NB4 (cell line): ENCODE data around the gene ITGA8.

Experiments used
- MYC ChIP-seq: IDR thresholded peaks from 2 replicates; pipeline ENCODE4 v1.6.1; 2011; ENCODE audit warnings: low read depth, low read length
- TF ChIP-seq, protein P1 (sequence below): IDR thresholded peaks from one replicate; pipeline ENCODE4 v1.5.1; 2012; ENCODE audit warnings: low read depth, low read length

DNA sequence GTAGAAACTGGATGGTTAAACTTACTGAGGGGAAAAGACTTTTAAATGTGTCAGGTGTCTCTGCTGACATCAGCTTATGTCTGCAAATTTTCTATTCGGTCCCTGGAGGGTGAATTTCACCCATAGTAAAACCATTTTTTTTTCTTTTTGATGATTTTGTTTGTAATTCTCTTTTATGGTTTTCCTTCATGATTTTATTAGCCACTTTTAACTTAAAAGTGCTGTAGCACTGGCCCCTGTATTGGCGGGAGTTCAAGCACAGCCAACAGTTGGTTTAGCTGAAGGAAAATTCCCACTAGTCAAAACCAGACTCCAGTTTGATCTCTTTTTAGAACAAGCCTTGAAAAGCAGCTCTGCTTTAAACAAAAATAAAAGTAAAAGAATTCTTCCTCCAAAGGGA, 5.0 kb upstream of the ITGA8 start:
- TF ChIP-seq MYC = no peak
- TF ChIP-seq, protein P1, sequence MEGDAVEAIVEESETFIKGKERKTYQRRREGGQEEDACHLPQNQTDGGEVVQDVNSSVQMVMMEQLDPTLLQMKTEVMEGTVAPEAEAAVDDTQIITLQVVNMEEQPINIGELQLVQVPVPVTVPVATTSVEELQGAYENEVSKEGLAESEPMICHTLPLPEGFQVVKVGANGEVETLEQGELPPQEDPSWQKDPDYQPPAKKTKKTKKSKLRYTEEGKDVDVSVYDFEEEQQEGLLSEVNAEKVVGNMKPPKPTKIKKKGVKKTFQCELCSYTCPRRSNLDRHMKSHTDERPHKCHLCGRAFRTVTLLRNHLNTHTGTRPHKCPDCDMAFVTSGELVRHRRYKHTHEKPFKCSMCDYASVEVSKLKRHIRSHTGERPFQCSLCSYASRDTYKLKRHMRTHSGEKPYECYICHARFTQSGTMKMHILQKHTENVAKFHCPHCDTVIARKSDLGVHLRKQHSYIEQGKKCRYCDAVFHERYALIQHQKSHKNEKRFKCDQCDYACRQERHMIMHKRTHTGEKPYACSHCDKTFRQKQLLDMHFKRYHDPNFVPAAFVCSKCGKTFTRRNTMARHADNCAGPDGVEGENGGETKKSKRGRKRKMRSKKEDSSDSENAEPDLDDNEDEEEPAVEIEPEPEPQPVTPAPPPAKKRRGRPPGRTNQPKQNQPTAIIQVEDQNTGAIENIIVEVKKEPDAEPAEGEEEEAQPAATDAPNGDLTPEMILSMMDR = no peak
